Mucosa of descending colon (tissue), 3 donors: ENCODE measurements around the gene TP53. TPM values are rescaled to one million over a fixed set of nuclear protein-coding genes. Genes with fewer than 3 reads are reported as not detected.
A peak's percentile ranks its signal among the peaks of the same experiment; 100 is the strongest.

Source experiments
- ATAC-seq: fragments of 200-7000 bp; cut with Tn5 transposase; one replicate; pipeline ENCODE4 v1.9.1; 2020; ENCODE audit warnings: mild to moderate bottlenecking, moderate library complexity
- DNase-seq, 3 donors: peaks; one replicate each; pipeline ENCODE4 v3.0.0-alpha.2; 2020
- H3K36me3 ChIP-seq: fragments of 200-600 bp; one replicate; pipeline ENCODE4 v1.8.0; 2021; ENCODE audit warnings: low read depth, mild to moderate bottlenecking
- H3K4me1 ChIP-seq: fragments of 200-600 bp; one replicate; pipeline ENCODE4 v1.8.0; 2021; ENCODE audit warnings: low read depth, mild to moderate bottlenecking
- H3K4me3 ChIP-seq: fragments of 200-600 bp; one replicate; pipeline ENCODE4 v1.8.0; 2021; ENCODE audit warnings: mild to moderate bottlenecking
- H3K9me3 ChIP-seq: fragments of 200-600 bp; one replicate; pipeline ENCODE4 v1.8.0; 2021; ENCODE audit warnings: mild to moderate bottlenecking
- intact Hi-C, 2 donors: fragments of 100-400 bp; cut with DNase I in 1 of 2; cut with micrococcal nuclease in 1 of 2; formaldehyde crosslinking; loops; one replicate each; pipeline versions ENCODE4 v1.11.0 to v1.11.1; 2022; cut with DNase I, micrococcal nuclease
- total RNA-seq, 3 donors: library from RNA; stranded (reverse); fragmentation: NEBNext Ultra II Directional in 2 of 3; extraction: Animal tissue kit (Norgen Biotek cat#: 25700) in 2 of 3; gene quantifications; one replicate each; pipeline versions ENCODE4 v1.2.1 to v1.2.4, GENCODE V29; 2021 to 2023
- TF ChIP-seq, protein P1 (sequence below): fragments of 200-600 bp; IDR thresholded peaks from one replicate; pipeline ENCODE4 v1.8.0; 2022; ENCODE audit warnings: antibody characterized with exemption, mild to moderate bottlenecking
- donor health status: DM: no; HTN: no; CAD: no; lungs with moderate emphysema.
- donor health status: DM: no; HTN: no; CAD: no.
- donor health status: DM: no; HTN: yes; CAD: no.

The TP53 gene
- total RNA-seq, 3 donors from 2014 or later = 33.9 to 75.2 (median 57.0) TPM

DNA sequence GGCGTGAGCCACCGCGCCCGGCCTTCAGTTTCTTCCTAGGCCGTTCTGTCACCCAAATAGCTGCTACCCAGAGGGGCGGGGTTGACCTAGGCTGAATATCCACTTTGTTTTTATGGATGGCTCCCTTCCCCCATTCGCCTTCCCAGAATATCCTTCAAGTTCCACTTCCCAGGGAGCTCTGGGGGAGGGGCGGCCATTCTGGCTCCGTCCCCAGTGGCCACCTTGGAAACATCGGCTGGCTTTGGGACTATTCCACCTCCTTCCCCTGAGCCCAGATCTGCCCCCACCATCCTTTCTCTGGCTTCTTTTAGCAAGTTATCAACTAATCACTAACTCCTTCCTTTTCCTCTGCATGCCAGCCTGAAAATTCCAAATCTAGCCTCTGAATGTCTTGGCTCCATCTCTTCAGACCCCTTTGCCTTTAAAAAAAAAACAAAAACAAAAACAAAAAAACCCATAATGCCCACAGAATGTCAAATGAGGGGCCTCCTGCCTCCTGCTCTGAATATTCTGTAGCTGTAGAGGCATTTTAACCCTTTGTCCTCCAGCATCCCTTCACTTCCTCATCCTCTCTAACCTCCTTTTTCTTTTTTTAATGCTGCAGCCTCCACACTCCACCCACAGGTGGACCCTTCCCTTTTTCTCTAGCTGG is 30.2 kb downstream of the TP53 start:
- DNase-seq (peak in 2 of 3 donors; percentile 19 to 33), ATAC-seq (no peak)
- intact Hi-C loops = no loop called here
- TF ChIP-seq, protein P1, sequence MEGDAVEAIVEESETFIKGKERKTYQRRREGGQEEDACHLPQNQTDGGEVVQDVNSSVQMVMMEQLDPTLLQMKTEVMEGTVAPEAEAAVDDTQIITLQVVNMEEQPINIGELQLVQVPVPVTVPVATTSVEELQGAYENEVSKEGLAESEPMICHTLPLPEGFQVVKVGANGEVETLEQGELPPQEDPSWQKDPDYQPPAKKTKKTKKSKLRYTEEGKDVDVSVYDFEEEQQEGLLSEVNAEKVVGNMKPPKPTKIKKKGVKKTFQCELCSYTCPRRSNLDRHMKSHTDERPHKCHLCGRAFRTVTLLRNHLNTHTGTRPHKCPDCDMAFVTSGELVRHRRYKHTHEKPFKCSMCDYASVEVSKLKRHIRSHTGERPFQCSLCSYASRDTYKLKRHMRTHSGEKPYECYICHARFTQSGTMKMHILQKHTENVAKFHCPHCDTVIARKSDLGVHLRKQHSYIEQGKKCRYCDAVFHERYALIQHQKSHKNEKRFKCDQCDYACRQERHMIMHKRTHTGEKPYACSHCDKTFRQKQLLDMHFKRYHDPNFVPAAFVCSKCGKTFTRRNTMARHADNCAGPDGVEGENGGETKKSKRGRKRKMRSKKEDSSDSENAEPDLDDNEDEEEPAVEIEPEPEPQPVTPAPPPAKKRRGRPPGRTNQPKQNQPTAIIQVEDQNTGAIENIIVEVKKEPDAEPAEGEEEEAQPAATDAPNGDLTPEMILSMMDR = no peak
- Histone ChIP-seq H3K36me3 (no peaks in the 10 kb centered on the region), H3K4me3 (no peak overlapping the region), H3K4me1 (no peaks in the 10 kb centered on the region), H3K9me3 (no peaks in the 10 kb centered on the region)

DNA sequence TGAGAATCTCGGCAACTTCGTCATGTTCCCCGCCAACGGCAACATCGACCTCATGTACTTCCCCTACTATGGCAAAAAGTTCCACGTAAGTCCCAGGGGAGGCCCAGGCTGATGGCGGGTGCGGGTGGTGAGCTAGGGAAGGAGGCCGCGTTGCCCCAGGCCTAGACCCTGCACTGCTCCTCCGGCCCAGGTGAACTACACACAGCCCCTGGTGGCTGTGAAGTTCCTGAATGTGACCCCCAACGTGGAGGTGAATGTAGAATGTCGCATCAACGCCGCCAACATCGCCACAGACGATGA is 31.8 kb downstream of the TP53 start:
- ATAC-seq = no peak

DNA sequence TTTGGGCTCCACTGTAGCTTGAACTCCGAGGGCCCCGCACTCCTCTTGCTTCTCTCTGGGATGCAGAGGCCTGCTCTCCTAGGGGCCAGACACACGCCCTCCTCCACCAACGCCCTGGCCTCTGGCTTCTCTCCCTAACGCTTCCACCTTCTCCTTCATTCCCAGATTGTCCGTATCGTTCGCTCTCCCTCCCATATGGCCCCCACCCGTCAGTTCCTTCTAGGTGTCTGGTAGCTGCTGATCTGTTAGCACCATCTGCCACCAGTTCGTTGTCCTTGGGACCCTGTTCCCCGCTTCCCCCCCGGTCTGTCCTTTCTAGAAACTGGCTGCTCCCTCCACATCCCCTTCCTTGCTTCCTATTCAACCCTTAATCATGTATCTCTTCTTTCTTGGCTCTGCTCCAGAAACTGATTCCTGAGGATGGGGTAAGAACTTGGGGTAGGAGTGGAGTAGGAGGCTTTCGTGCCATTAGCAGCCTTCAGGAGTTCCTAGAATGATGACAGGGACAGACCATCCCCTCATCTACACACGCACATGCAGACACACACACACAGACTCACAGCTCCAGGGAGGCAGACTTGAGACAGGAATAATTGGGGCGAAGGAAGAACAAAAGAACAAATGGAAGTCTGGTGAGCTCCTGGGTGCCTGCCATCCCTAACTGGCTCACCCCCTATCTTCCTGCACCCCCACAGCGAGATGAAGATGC is 32.3 kb downstream of the TP53 start:
- Histone ChIP-seq H3K4me1 (peaks cover 11% of the 10 kb centered on the region), H3K4me3 (no peak overlapping the region), H3K9me3 (no peaks in the 10 kb centered on the region), H3K36me3 (no peaks in the 10 kb centered on the region)
- TF ChIP-seq, protein P1 = no peak
- DNase-seq (no peak), ATAC-seq (no peak)
- intact Hi-C loops = no loop called here

More for the DNA sequence above, 31.8 kb downstream of the TP53 start:
- Histone ChIP-seq H3K9me3 (no peaks in the 10 kb centered on the region), H3K4me1 (peaks cover 7% of the 10 kb centered on the region), H3K4me3 (no peak overlapping the region), H3K36me3 (no peaks in the 10 kb centered on the region)
- intact Hi-C loops = no loop called here
- TF ChIP-seq, protein P1 = no peak
- no peak for DNase-seq

DNA sequence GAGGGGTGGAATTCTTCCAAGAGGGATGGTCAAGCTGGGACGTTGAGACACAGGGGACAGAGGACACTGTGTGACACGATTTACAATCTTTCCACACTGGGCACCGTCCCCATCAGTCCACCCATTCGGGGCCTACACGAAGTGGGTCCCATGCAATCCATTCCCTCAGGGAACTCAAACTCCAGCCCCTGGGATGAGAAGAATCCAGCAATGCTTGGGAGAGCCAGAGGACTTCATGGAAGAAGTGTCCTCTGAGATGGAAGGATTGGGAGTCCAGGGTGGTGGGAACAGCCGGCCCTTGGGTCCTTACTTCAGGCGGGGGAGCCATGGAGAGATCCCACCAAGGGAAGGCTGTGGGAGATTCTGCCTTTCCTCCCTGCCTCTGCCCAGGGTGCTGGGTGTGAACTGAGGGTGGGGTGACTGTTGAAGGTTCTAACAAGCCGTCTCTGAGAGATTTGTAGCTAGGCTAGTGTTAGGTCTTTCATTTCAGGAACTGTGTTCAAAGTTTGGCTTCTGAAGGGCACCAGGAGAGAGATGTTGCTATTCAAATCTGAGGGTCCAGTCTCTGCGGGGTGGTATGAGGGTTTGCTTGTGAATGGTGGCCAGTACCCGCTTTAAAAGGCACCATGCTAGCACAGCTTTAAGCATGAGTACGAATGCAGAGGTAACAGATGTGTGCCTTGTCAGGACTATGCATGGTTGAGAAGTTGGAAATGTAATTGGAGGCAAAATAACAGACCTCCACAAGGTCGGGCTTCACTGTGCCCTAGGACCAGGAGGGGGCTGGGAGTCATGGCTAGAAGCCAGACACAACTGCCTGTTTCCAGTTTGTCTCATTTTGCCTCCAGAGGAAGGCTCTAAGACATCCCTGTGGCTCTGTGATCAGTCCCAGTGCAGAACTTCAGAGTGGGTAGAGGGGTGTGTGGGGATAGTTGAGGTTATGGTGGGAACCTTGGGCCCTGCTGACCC is 34.6 kb downstream of the TP53 start:
- TF ChIP-seq, protein P1 = no peak

DNA sequence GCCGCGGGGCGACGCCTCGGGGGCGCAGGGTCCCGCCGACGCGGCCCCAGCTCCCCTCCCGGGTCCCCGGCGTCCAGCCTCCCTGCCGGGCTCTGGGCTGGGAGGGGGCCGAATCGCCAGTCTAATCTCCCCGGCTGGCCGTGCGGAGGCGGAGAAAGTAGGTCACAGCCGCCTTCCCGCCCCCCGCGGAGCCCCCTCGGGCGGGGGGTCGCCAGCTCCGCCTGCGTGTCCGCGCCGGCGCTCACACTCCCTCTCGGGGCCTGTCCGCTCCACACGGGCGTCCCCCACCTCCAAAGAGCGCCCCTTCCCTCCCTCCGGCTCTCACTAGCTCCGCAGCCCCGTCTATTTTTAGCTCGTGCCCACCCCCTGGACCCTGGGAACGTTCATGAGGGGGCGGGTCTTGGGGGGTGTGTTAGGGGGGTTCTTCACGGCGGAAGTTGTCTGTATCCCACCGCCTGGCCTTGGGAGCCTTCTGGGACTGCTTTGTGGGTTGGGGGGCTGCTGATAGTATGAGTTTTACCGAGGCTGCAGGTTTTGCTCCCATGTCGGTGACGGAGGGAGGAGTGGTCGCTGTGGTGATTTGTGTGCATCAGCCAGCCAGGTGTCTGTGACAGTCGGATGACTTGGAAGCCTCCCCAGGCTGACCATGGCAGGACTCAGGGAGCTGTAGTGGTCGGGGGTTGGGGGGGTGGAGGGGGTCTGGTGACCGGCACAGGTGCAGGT is 35.5 kb downstream of the TP53 start:
- Histone ChIP-seq H3K36me3 (no peaks in the 10 kb centered on the region), H3K9me3 (no peaks in the 10 kb centered on the region), H3K4me1 (peaks cover 11% of the 10 kb centered on the region), H3K4me3 (no peak overlapping the region)
- no peak for DNase-seq
- ATAC-seq = no peak
- intact Hi-C loops = no loop called here
- TF ChIP-seq, protein P1 = no peak

More for the DNA sequence above, 34.6 kb downstream of the TP53 start:
- intact Hi-C loops = no loop called here
- peaks cover 11% of the 10 kb centered on the region for H3K4me1 ChIP-seq
- H3K9me3 ChIP-seq = no peaks in the 10 kb centered on the region
- DNase-seq (no peak), ATAC-seq (no peak)
- no peak overlapping the region for H3K4me3 ChIP-seq
- no peaks in the 10 kb centered on the region for H3K36me3 ChIP-seq
